Activated T-cell treated with anti-CD3 and anti-CD28 coated beads, Interleukin-2, amount 50 U/mL, for 4 hours (primary cell): ENCODE results near the gene RAB1B. TPM values are rescaled to one million over a fixed set of nuclear protein-coding genes. Genes with fewer than 3 reads are reported as not detected.

Experiments
- ATAC-seq, 2 donors: fragments of 200-7000 bp; cut with Tn5 transposase; one replicate each; pipeline ENCODE4 v1.10.0; 2021
- DNase-seq: peaks from one replicate; pipeline ENCODE4 v3.0.0-alpha.2; 2020
- H3K27me3 Mint-ChIP-seq: one replicate; pipeline ENCODE4 v1.8.0; 2021; ENCODE audit warnings: low read depth, mixed read lengths
- H3K36me3 Mint-ChIP-seq: one replicate; pipeline ENCODE4 v1.8.0; 2022; ENCODE audit warnings: mixed read lengths; ENCODE audit not compliant: insufficient read depth
- H3K4me1 Mint-ChIP-seq: one replicate; pipeline ENCODE4 v1.8.0; 2021; ENCODE audit warnings: low read depth, mixed read lengths
- H3K4me3 Mint-ChIP-seq: one replicate; pipeline ENCODE4 v1.8.0; 2021; ENCODE audit warnings: mild to moderate bottlenecking, moderate library complexity, mixed read lengths
- H3K9me3 Mint-ChIP-seq: one replicate; pipeline ENCODE4 v1.8.0; 2021; ENCODE audit warnings: mixed read lengths
- total RNA-seq, 3 donors: library from RNA; stranded (reverse); gene quantifications; one replicate each; pipeline ENCODE4 v1.2.1, GENCODE V29; 2021

Gene RAB1B
- total RNA-seq, result 100 to 1,000 TPM; 118 to 125 (median 120) TPM

DNA sequence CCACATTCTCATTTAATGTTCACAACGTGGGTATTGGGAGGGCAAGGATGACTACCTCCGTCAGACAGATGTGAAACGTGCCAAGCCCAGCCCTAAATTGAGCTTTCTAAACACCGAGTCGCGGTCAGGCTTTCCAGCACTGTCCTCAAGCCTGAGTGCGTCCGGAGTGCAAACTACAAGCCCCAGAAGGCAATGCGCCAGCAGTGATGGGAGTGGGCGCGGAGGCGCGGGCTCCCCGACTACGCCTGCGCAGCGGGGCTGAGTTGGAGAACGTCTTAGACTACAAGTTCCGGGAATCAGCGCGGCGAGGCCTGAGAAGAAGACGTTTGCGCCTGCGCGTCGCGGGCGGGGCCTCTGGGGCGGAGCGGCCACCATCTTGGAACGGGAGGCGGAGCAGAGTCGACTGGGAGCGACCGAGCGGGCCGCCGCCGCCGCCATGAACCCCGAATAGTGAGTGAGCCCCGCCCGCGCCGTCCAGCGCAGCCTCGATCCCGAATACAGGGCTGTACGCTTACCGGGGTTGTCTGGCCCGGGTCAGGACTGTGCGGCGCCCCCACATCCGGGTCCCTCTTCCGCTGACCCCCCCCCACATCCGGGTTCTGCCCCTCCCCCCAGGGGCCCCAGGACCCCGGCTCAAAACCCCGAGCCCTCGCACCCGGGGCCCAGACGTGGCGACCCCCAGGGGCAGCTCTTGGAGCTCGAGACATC, at the start of gene RAB1B:
Gene RAB1B, plus strand, starts transcription at position 396 of the 708 bp plus-strand sequence. Its CDS starts 41 bp downstream, at position 437.
- Mint-ChIP-seq H3K4me3 (peak within 1 kb of the TSS; percentile 96), H3K4me1 (peaks cover 45% of the 10 kb centered on the region), H3K36me3 (peaks cover 18% of the 10 kb centered on the region), H3K27me3 (no peaks in the 10 kb centered on the region), H3K9me3 (no peaks in the 10 kb centered on the region)
- ATAC-seq (peak; percentile 84 to 85), DNase-seq (peak; percentile 99)

DNA sequence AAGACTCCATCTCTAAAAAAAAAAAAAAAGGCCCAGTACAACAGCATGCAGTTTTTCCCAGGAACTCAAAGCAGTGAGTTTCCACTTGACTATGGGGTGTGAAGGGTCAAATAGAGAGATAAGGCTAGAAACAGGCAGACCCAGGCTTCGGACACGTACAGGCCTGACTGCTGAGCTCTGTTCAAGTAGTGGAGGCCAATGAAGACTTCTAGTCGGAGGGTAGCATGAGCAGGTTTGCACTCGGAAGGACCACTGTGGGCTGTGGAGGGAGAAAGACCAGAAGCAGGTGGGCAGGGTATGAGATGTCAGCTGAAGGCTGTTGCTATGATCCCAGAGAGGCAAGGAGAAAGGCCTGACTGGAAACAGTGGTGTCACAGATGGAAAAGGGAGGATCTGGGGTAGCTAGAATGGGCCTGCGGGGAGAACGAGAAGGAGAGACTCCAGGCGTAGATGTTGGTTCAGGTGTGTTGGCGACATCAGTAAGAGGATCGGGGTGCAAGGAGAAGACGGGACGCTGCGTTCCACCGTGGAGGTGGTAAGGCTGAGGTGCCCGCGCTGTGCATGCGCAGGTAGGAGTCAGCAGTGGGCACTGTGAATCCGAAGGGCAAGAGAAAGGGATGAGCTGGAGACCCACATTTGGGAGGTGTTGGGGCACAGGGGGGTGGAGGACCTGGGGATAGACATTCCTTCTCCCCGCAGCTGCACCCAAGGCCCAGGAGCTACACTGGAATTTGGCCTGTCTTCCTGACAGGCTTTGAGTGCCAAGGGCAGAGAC, 49.4 kb upstream of the RAB1B start:
- H3K27me3 Mint-ChIP-seq, result no peaks in the 10 kb centered on the region
- H3K9me3 Mint-ChIP-seq, result no peaks in the 10 kb centered on the region
- ATAC-seq, result no peak
- no peak overlapping the region for H3K4me3 Mint-ChIP-seq
- H3K4me1 Mint-ChIP-seq, result peaks cover 16% of the 10 kb centered on the region
- no peak for DNase-seq
- peaks cover 39% of the 10 kb centered on the region for H3K36me3 Mint-ChIP-seq

DNA sequence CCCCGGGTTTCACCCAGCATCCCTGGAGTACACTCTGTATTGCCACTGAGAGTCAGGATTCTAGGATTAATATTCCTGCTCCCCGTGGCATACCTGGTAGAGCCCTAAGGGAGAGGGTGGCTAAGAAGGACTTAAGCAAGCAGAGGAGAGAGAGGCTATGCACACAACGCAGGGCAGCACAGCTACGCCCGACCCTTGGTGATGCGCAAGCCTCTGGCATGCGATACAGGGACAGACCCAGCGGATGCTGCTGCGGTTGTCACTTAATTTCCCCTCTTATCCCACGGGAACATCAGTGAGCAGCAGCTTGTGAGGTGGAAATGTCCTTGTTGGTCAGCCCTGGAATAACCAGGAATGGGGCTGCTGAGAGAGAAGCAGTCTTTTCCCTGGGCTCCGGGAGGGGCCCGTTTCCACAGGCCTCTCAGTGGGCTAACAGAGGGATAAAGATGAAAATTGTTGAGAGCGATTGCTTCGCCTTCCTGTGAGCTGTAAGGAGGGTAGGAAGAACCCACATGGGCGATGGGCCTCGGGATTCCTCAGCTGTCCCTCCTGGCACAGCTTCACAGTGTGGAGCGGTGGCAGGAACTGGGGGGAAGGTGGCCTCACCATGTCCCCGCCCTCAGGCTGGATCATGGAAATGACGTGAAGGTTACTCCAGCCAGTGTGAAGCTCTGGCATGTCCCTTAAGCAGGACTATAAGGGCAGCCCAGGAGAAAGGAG, 48.4 kb upstream of the RAB1B start:
- DNase-seq, result no peak

DNA sequence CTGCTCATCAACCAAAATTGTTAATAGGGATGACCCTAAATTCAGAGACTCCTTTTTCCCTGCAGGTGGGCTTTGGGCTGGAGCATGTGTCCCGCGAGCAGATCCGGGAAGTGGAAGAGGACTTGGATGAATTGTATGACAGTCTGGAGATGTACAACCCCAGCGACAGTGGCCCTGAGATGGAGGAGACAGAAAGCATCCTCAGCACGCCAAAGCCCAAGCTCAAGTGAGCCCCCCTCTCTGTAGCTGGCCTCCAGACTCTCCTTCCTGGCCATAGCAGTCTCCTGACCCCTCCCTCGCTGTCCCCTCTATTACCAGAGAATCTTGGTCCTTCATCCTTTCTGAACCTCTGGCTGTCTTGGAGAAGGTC, 47.9 kb upstream of the RAB1B start:
- Mint-ChIP-seq H3K4me1 (peaks cover 16% of the 10 kb centered on the region), H3K27me3 (no peaks in the 10 kb centered on the region), H3K9me3 (no peaks in the 10 kb centered on the region), H3K36me3 (peaks cover 41% of the 10 kb centered on the region), H3K4me3 (no peak overlapping the region)
- no peak for ATAC-seq
- no peak for DNase-seq

More for the DNA sequence above, 48.4 kb upstream of the RAB1B start:
- no peak overlapping the region for H3K4me3 Mint-ChIP-seq
- H3K9me3 Mint-ChIP-seq, result no peaks in the 10 kb centered on the region
- no peak for ATAC-seq
- peaks cover 16% of the 10 kb centered on the region for H3K4me1 Mint-ChIP-seq
- peaks cover 40% of the 10 kb centered on the region for H3K36me3 Mint-ChIP-seq
- no peaks in the 10 kb centered on the region for H3K27me3 Mint-ChIP-seq

DNA sequence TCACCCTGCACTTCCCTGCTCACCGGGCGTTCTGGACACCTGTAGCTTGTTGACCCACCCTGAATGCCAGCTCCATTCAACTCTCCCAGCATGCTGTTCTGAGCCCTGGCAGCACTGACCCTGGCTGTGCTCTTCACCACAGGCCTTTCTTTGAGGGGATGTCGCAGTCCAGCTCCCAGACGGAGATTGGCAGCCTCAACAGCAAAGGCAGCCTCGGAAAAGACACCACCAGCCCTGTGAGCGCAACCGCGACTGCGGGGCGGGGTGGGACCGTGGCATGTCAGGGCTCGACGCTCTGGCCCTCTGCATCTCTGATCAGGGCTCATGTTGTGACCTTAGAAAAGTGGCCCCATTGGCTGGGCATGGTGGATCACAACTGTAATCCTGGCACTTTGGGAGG, 47.4 kb upstream of the RAB1B start:
- Mint-ChIP-seq H3K9me3 (no peaks in the 10 kb centered on the region), H3K27me3 (no peaks in the 10 kb centered on the region), H3K36me3 (peaks cover 40% of the 10 kb centered on the region), H3K4me1 (peaks cover 16% of the 10 kb centered on the region), H3K4me3 (no peak overlapping the region)
- ATAC-seq (no peak), DNase-seq (no peak)

DNA sequence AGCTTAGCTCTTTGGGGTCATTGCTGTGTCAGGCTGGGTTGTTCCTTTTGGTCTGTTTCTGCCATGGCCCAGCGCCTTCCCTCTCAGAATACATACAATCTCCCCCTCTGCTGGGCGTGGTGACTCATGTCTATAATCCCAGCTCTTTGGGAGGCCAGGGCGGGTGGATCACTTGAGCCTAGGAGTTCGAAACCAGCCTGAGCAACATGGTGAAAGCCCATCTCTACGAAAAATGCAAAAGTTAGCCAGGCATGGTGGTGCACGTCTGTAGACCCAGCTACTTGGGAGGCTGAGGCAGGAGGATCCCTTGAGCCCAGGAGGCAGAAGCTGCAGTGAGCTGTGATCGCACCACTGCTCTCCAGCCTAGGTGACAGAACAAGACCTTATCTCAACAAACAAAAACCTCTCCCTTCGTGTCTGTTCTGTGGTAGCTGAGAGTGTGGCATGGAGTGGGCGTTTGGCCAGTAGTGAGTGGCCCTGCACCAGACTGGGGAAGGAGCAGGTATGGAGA, 46.7 kb upstream of the RAB1B start:
- peaks cover 16% of the 10 kb centered on the region for H3K4me1 Mint-ChIP-seq
- no peak for DNase-seq
- peak; percentile 4 to 17 for ATAC-seq
- peaks cover 34% of the 10 kb centered on the region for H3K36me3 Mint-ChIP-seq
- H3K9me3 Mint-ChIP-seq, result no peaks in the 10 kb centered on the region
- no peaks in the 10 kb centered on the region for H3K27me3 Mint-ChIP-seq
- no peak overlapping the region for H3K4me3 Mint-ChIP-seq

DNA sequence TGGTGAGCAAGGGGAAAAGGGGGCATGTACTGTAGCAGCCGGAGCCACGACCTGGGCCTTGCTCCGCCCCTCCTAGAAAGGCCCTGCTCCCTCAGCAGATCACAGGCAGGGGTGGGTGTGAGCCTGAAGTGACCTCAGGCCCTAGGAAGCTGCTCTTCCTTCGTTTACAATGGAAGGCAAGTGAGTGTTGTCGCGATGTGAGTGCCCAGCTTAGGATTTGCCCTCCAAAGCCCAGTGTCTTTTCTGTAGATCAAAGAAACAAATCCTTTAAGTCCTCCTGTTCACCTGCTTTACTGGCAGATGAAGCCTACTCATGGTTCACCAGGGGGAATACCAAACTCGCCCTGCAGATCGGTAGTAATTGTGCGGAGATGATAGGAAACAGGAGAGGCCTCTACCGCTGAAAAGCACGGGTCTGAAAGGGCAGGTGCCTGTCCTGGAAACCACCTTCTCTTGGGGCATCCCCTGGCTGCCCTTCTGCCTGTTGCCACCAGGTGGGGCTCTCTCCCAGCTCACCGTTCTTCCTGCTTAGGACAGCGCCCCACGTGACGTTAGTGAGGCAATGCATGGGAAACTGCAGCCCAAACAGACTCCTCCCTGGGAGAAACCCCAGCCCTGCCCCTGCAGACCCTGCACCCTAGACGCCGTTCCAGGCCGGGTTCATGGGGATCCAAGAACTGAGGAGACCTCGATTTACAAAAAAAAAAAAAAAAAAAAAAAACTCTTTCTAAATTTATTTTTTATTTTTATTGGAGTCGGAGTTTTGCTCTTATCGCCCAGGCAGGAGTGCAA, 45.9 kb upstream of the RAB1B start:
- Mint-ChIP-seq H3K27me3 (no peaks in the 10 kb centered on the region), H3K9me3 (no peaks in the 10 kb centered on the region), H3K4me3 (peak overlapping the region; percentile 42), H3K36me3 (peaks cover 32% of the 10 kb centered on the region), H3K4me1 (peaks cover 16% of the 10 kb centered on the region)
- DNase-seq, result peak; percentile 91
- peak; percentile 94 to 96 for ATAC-seq

DNA sequence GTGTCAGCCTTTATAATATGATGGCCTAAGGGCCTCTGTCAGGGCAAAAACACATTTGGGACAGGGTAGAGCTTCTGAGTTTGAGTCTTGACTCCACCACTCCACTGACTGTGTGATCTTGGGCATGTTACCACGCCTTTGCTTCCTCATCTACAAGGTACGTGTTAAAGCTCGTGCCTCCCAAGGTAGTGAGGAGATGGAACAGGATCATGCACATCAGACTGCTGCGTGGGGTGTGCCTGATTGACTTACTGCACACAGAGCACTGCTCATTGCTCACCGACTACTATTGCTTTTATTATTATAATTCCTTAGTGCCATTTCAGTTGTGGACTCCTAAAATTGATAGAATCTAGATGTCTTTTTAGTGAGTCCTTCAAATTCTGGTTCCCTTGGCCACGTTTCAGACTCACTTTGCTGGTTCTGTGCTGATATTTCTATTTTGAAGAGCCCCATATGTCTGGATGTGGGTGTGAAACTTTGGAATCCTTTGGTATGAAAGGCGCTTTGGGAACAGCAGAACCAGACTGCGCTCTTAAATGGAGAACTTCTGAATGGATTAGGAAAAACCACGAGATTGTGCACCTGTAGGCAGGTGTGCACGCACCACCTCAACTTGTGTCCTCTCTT, 44.1 kb upstream of the RAB1B start:
- no peaks in the 10 kb centered on the region for H3K27me3 Mint-ChIP-seq
- peaks cover 13% of the 10 kb centered on the region for H3K4me1 Mint-ChIP-seq
- H3K36me3 Mint-ChIP-seq, result peaks cover 31% of the 10 kb centered on the region
- H3K9me3 Mint-ChIP-seq, result no peaks in the 10 kb centered on the region
- DNase-seq (no peak), ATAC-seq (no peak)
- no peak overlapping the region for H3K4me3 Mint-ChIP-seq

DNA sequence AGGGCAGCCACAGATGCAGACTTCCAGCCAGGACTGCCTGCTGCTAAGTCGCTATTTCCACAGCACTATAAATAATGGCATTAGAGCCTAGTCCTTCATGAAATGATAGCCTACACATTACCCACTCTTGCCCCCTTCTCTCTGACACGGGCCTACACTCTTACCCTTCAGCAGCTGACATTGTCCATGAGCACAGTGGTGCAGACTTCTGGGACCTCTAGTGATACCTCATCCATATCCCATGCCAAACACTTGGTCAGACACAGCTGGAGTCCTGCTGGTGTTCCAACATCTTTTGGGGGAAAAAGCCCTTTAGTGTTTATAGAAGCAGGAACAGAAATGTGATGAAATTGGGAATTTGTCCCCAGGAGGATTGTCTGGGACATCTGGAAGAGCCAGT, 43.4 kb upstream of the RAB1B start:
- Mint-ChIP-seq H3K9me3 (no peaks in the 10 kb centered on the region), H3K36me3 (peaks cover 29% of the 10 kb centered on the region), H3K4me3 (no peak overlapping the region), H3K27me3 (no peaks in the 10 kb centered on the region), H3K4me1 (peaks cover 13% of the 10 kb centered on the region)
- ATAC-seq, result no peak
- no peak for DNase-seq

DNA sequence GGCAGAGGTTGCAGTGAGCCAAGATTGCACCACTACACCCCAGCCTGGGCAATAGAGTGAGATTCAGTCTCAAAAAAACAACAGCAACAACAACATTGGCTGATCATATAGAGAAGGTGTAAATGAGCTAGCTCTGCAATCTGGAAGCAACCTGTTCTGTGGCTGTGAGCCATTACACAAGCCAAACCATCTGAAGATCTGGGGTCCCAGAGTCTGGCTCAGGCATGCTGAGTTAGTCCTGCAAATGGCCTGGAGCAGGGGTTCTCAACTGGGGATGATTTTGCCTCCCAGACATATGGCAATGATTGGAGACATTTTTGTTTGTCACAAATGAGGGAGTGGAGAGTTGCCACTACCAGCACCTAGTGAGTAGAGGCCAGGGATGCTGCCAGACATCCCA, 42.3 kb upstream of the RAB1B start:
- H3K36me3 Mint-ChIP-seq, result peaks cover 25% of the 10 kb centered on the region
- H3K27me3 Mint-ChIP-seq, result no peaks in the 10 kb centered on the region
- DNase-seq (no peak), ATAC-seq (no peak)
- H3K9me3 Mint-ChIP-seq, result no peaks in the 10 kb centered on the region
- H3K4me1 Mint-ChIP-seq, result peaks cover 13% of the 10 kb centered on the region
- no peak overlapping the region for H3K4me3 Mint-ChIP-seq

DNA sequence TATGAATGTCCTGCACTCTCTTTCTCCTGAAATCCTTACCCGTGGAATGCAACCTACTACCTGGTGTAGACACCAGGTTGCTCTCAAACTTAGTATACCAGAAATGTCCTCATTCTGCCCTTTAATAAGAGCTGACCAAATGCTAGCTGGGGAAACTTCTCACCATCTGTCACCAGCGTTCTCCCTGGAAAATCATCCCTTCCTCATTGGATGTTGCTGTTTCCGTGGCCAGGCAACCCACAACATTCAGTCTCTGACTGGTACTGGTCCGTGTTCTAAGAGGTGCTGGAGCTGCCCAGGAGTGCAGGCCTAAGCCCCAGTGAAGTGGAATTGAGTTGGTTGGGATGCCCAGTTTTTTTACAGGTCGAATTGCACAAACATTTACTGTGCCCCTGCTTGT, 40.7 kb upstream of the RAB1B start:
- Mint-ChIP-seq H3K36me3 (peaks cover 31% of the 10 kb centered on the region), H3K9me3 (no peaks in the 10 kb centered on the region), H3K4me1 (peaks cover 1% of the 10 kb centered on the region), H3K27me3 (no peaks in the 10 kb centered on the region), H3K4me3 (no peak overlapping the region)
- ATAC-seq, result no peak
- DNase-seq, result no peak

DNA sequence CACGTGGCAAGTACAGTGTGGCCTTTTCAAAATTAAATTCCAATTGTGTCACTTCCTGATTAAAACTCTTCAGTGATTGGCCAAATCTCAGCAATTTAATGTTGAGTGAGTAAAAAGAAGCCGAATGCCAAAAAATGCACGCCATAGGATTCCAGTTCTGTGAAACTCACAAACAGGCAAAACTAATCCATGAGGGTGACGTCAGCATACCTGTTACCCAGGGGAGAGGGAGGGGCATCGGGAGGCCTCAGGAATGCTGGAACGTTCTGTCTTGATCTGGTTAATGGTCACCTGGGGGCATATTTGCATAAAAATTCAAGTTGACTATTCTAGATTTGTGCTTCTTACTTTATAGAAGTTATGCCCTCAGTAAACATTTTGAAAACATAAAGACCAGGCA, 39.9 kb upstream of the RAB1B start:
- Mint-ChIP-seq H3K4me1 (no peaks in the 10 kb centered on the region), H3K4me3 (no peak overlapping the region), H3K9me3 (no peaks in the 10 kb centered on the region), H3K36me3 (peaks cover 37% of the 10 kb centered on the region), H3K27me3 (no peaks in the 10 kb centered on the region)
- ATAC-seq, result no peak
- DNase-seq, result no peak

DNA sequence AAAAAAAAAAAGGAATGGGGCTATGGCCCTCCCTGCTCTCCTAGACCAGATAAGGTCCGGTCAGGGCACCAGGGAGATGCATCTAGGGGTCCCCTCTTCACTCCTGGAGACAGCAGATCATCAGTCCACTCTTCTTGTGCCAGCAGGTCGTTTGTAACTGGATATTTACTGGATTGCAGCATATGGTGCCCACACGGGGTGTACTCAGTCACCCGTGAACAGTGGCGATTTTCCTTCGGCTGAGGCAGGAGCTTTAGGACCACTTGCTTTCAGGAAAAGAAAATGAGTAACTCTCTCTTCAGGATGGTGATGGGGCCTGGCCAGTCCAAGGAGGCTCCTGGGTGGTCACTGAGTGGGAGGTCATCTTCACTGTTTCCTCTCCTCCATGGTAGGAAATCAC, 38.3 kb upstream of the RAB1B start:
- Mint-ChIP-seq H3K27me3 (no peaks in the 10 kb centered on the region), H3K9me3 (no peaks in the 10 kb centered on the region), H3K36me3 (peaks cover 40% of the 10 kb centered on the region), H3K4me3 (no peak overlapping the region), H3K4me1 (no peaks in the 10 kb centered on the region)
- DNase-seq (no peak), ATAC-seq (no peak)
